Loucy (cell line): ENCODE results near the gene ISM1.

Experiments used
- H2AFZ ChIP-seq: fragments of 200-600 bp; sonication (generic); 2 replicates; pipeline ENCODE4 v1.6.0; 2016; ENCODE audit warnings: antibody characterized with exemption, mild to moderate bottlenecking, low read length, moderate library complexity
- H3F3A ChIP-seq: fragments of 200-600 bp; 2 replicates; pipeline ENCODE4 v1.6.0; 2016; ENCODE audit warnings: antibody characterized with exemption, low read depth, mild to moderate bottlenecking
- H3K27me3 ChIP-seq: fragments of 200-600 bp; sonication (generic); 2 replicates; pipeline ENCODE4 v1.6.1; 2014; ENCODE audit warnings: low read length, mild to moderate bottlenecking; ENCODE audit not compliant: insufficient read depth, poor library complexity, severe bottlenecking
- H3K36me3 ChIP-seq: fragments of 200-600 bp; sonication (generic); 2 replicates; pipeline ENCODE4 v1.6.1; 2016; ENCODE audit warnings: low read length; ENCODE audit not compliant: insufficient read depth
- H3K4me1 ChIP-seq: fragments of 200-600 bp; sonication (generic); 2 replicates; pipeline ENCODE4 v1.5.1; 2014; ENCODE audit warnings: low read length, mild to moderate bottlenecking; ENCODE audit not compliant: insufficient read depth, poor library complexity, severe bottlenecking
- H3K4me2 ChIP-seq: fragments of 200-600 bp; sonication (generic); 2 replicates; pipeline ENCODE4 v1.6.0; 2014; ENCODE audit warnings: antibody characterized with exemption, low read length, low read depth, mild to moderate bottlenecking; ENCODE audit not compliant: poor library complexity, severe bottlenecking
- H3K4me3 ChIP-seq: fragments of 200-600 bp; sonication (generic); 2 replicates; pipeline ENCODE4 v1.5.1; 2014; ENCODE audit warnings: low read length, mild to moderate bottlenecking, mixed read lengths; ENCODE audit not compliant: poor library complexity, severe bottlenecking
- H3K79me2 ChIP-seq: fragments of 200-600 bp; sonication (generic); 2 replicates; pipeline ENCODE4 v1.6.1; 2014; ENCODE audit warnings: low read length; ENCODE audit not compliant: insufficient read depth
- H3K9ac ChIP-seq: fragments of 200-600 bp; sonication (generic); 2 replicates; pipeline ENCODE4 v1.6.0; 2014; ENCODE audit warnings: mild to moderate bottlenecking, low read depth, low read length, moderate library complexity; ENCODE audit not compliant: poor library complexity, severe bottlenecking
- H3K9me2 ChIP-seq: fragments of 200-600 bp; sonication (generic); replicated peaks from 2 replicates; pipeline ENCODE4 v1.6.1; 2016; ENCODE audit warnings: low read depth, low read length, mixed read lengths
- H3K9me3 ChIP-seq: fragments of 200-600 bp; sonication (generic); 2 replicates; pipeline ENCODE4 v1.6.1; 2014; ENCODE audit warnings: mild to moderate bottlenecking, antibody characterized with exemption, low read length, low read depth; ENCODE audit not compliant: insufficient read depth
- H4K20me1 ChIP-seq: fragments of 200-600 bp; sonication (generic); 2 replicates; pipeline ENCODE4 v1.6.0; 2014; ENCODE audit warnings: antibody characterized with exemption, low read length, mild to moderate bottlenecking; ENCODE audit not compliant: insufficient read depth, poor library complexity, severe bottlenecking
- CTCF ChIP-seq: fragments of 200-600 bp; sonication (generic); conservative IDR thresholded peaks from 2 replicates; pipeline ENCODE4 v1.5.1; 2014; ENCODE audit warnings: mild to moderate bottlenecking, antibody characterized with exemption, low read length
- EZH2phosphoT487 ChIP-seq: fragments of 200-600 bp; IDR thresholded peaks from 2 replicates; pipeline ENCODE4 v1.6.1; 2018; ENCODE audit warnings: antibody characterized with exemption, mild to moderate bottlenecking, moderate library complexity, borderline replicate concordance

Gene ISM1

DNA sequence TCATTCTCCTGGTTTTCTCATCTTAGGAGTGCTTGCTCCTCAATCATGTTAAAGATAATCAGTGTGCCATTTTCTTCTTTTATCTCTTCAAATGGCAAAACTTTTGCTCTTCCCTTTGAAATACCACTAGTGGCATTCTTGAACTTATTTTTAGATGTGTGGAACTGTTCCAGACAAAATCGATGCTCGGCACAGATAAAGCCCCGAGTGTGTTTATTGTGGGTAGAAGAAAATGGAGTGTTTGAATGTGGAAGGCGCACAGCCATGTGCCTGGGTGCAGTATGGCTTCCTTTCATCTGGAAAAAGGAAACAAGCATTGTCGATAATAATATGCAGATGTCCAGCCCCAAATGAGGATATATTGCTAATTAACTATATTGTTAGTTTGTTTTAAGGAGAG is 42.4 kb downstream of the ISM1 start:
- H3K4me2 ChIP-seq = no peak overlapping the region
- no peaks in the 10 kb centered on the region for H3K4me1 ChIP-seq
- no peaks in the 10 kb centered on the region for H3K9me3 ChIP-seq
- H3K79me2 ChIP-seq = no peaks in the 10 kb centered on the region
- no peak overlapping the region for H3K9ac ChIP-seq
- H4K20me1 ChIP-seq = no peaks in the 10 kb centered on the region
- H2AFZ ChIP-seq = no peak overlapping the region
- H3K9me2 ChIP-seq = no peaks in the 10 kb centered on the region
- H3K4me3 ChIP-seq = no peak overlapping the region
- TF ChIP-seq EZH2phosphoT487 (no peak), CTCF (no peak)
- no peaks in the 10 kb centered on the region for H3K27me3 ChIP-seq
- H3F3A ChIP-seq = no peaks in the 10 kb centered on the region
- no peaks in the 10 kb centered on the region for H3K36me3 ChIP-seq

DNA sequence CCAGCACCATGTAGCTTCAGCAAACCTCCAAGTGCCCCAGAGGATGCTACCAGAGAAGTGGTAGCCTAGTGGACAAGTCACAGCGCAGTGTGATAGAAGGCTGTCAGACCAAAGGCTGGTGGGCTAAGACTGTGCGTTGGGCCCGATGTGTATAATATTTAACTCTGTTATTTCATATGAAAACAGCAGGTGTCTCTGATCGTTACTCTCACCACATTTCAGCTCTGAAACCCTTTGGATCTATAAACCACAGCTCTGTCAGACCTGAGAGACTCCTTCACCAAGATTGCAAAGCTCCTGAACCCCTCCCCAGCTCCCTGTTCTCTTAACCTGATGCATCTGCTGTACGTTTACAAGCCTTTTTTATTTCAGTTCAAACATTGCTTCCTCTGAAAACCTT is 43.8 kb downstream of the ISM1 start:
- Histone ChIP-seq H3K36me3 (no peaks in the 10 kb centered on the region), H3K4me1 (no peaks in the 10 kb centered on the region), H3K79me2 (no peaks in the 10 kb centered on the region), H3K4me2 (no peak overlapping the region), H3F3A (no peaks in the 10 kb centered on the region), H4K20me1 (no peaks in the 10 kb centered on the region), H3K27me3 (no peaks in the 10 kb centered on the region), H3K9me2 (no peaks in the 10 kb centered on the region), H3K4me3 (no peak overlapping the region), H3K9me3 (no peaks in the 10 kb centered on the region), H2AFZ (no peak overlapping the region), H3K9ac (no peak overlapping the region)
- TF ChIP-seq EZH2phosphoT487 (no peak), CTCF (no peak)

GRCh38 chr20:13265941-13266340 is 44.9 kb downstream of the ISM1 start:
- no peak overlapping the region for H3K4me3 ChIP-seq
- no peak overlapping the region for H3K4me2 ChIP-seq
- H3F3A ChIP-seq = no peaks in the 10 kb centered on the region
- no peaks in the 10 kb centered on the region for H3K4me1 ChIP-seq
- no peaks in the 10 kb centered on the region for H3K9me3 ChIP-seq
- no peak overlapping the region for H2AFZ ChIP-seq
- H4K20me1 ChIP-seq = no peaks in the 10 kb centered on the region
- no peaks in the 10 kb centered on the region; the same call in 1 of the 2 replicates for H3K9me2 ChIP-seq
- H3K36me3 ChIP-seq = no peaks in the 10 kb centered on the region
- H3K79me2 ChIP-seq = no peaks in the 10 kb centered on the region
- TF ChIP-seq EZH2phosphoT487 (no peak), CTCF (no peak)
- no peak overlapping the region for H3K9ac ChIP-seq
- H3K27me3 ChIP-seq = no peaks in the 10 kb centered on the region
